Caco-2 (cell line): ENCODE data around the gene FBXO28. TPM values are rescaled to one million over a fixed set of nuclear protein-coding genes. Genes with fewer than 3 reads are reported as not detected.

Experiments used
- BruUV-seq: library from RNA; stranded (reverse); fragments of 400-500 nt; replicated peaks from 2 replicates; lab custom pipeline; 2021; lab: Mats Ljungman, UMichigan
- CTCF ChIA-PET: fragments of 300-600 bp; sonication (Branson Sonifier 250); formaldehyde crosslinking; loops from one replicate; lab custom pipeline; 2022; ENCODE audit warnings: antibody characterized with exemption; lab: Charles Lee
- POLR2A ChIA-PET: fragments of 300-600 bp; sonication (Branson Sonifier 250); formaldehyde crosslinking; loops from one replicate; lab custom pipeline; 2022; ENCODE audit warnings: antibody characterized with exemption; lab: Charles Lee
- DNase-seq, 2 experiments: peaks; one replicate each; pipeline versions ENCODE4 v3.0.0 to v3.0.0-alpha.2; 2020 to 2022
- H3K27me3 ChIP-seq: replicated peaks from 2 replicates; pipeline ENCODE4 v1.6.0; 2011; ENCODE audit warnings: low read length; ENCODE audit not compliant: control insufficient read depth, insufficient read depth
- H3K36me3 ChIP-seq: 2 replicates; pipeline ENCODE4 v1.5.1; 2011; ENCODE audit warnings: low read length; ENCODE audit not compliant: control insufficient read depth, insufficient read depth
- H3K4me1 ChIP-seq: fragments of 250-450 bp; sonication (Bioruptor Pico); 2 replicates; pipeline ENCODE4 v1.5.1; 2020; ENCODE audit warnings: mild to moderate bottlenecking
- H3K4me3 ChIP-seq: 2 replicates; pipeline ENCODE4 v1.5.1; 2011; ENCODE audit warnings: low read depth, mild to moderate bottlenecking, control low read depth, low read length
- H3K9me3 ChIP-seq: fragments of 250-450 bp; sonication (Bioruptor Pico); 2 replicates; pipeline ENCODE4 v1.5.1; 2020; ENCODE audit warnings: mild to moderate bottlenecking, moderate library complexity
- H3K27ac Mint-ChIP-seq: one replicate; pipeline ENCODE4 v1.8.0; 2022; ENCODE audit warnings: mixed read lengths; ENCODE audit not compliant: unreplicated experiment
- H3K27me3 Mint-ChIP-seq: one replicate; pipeline ENCODE4 v1.8.0; 2022; ENCODE audit warnings: mixed read lengths; ENCODE audit not compliant: insufficient read depth, unreplicated experiment
- H3K36me3 Mint-ChIP-seq: one replicate; pipeline ENCODE4 v1.8.0; 2022; ENCODE audit warnings: mild to moderate bottlenecking, mixed read lengths; ENCODE audit not compliant: insufficient read depth, unreplicated experiment
- H3K4me1 Mint-ChIP-seq: one replicate; pipeline ENCODE4 v1.8.0; 2022; ENCODE audit warnings: low read depth, mixed read lengths; ENCODE audit not compliant: unreplicated experiment
- H3K4me3 Mint-ChIP-seq: one replicate; pipeline ENCODE4 v1.8.0; 2022; ENCODE audit warnings: mild to moderate bottlenecking, moderate library complexity, mixed read lengths; ENCODE audit not compliant: unreplicated experiment
- H3K9me3 Mint-ChIP-seq: one replicate; pipeline ENCODE4 v1.8.0; 2022; ENCODE audit warnings: mixed read lengths; ENCODE audit not compliant: unreplicated experiment
- intact Hi-C: fragments of 100-400 bp; cut with micrococcal nuclease; formaldehyde crosslinking; loops from one replicate; pipeline ENCODE4 v1.10.0; 2022; ENCODE audit not compliant: unreplicated experiment
- total RNA-seq: library from RNA; stranded (reverse); gene quantifications from 2 replicates; pipeline ENCODE4 v1.2.3, GENCODE V29; 2022
- TF ChIP-seq, protein P1 (sequence below), 2 experiments: fragments of 200-600 bp in 1 of 2; IDR thresholded peaks; 1 replicate in 1 of 2; 2 replicates in 1 of 2; pipeline versions ENCODE4 v1.5.1 to v1.8.0; 2011 to 2022; ENCODE audit warnings: antibody characterized with exemption in 1 of 2, control low read depth in 1 of 2, inconsistent platforms in 1 of 2, low read depth in 1 of 2, low read length in 1 of 2, mild to moderate bottlenecking in 1 of 2, moderate library complexity in 1 of 2; ENCODE audit not compliant: insufficient read depth in 1 of 2, severe bottlenecking in 1 of 2, unreplicated experiment in 1 of 2

FBXO28 gene
- total RNA-seq, 1 experiment from 2014 or later = 31.3 TPM

DNA sequence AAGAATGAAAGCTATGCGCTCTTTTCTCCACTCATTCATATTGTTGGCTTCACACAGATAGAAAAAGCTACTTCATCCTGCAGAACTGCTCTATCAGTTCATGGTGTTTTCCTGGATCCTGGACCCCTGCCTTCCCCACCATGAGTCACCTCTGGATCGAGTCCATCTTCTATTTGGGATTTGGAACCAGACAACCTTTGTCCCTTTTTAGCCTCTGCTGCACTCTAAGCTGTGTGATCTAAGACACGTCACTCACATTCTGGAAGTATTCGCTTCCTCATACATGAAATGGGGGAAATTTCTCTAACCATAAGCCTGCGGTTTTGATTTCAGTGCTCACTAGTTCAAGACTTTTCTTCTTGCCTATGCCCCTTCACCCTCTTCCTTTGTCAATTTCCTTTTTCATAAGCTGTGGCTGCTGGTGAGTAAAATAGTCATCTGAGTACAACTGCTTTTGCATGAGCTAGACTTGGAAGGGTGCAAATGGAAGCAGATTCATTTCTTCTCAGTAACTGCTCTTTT lies 55.0 kb downstream of the FBXO28 start:
- intact Hi-C loops = no loop called here
- DNase-seq = no peak
- Histone ChIP-seq H3K4me1 (no peaks in the 10 kb centered on the region), H3K4me3 (no peak overlapping the region), H3K36me3 (no peaks in the 10 kb centered on the region), H3K27me3 (no peaks in the 10 kb centered on the region), H3K9me3 (no peaks in the 10 kb centered on the region)
- Mint-ChIP-seq H3K4me1 (peaks cover 14% of the 10 kb centered on the region), H3K4me3 (no peak overlapping the region), H3K27me3 (no peaks in the 10 kb centered on the region), H3K9me3 (no peaks in the 10 kb centered on the region), H3K36me3 (no peaks in the 10 kb centered on the region), H3K27ac (no peak overlapping the region)
- ChIA-PET CTCF (no interaction called here), POLR2A (no interaction called here)
- TF ChIP-seq, protein P1, sequence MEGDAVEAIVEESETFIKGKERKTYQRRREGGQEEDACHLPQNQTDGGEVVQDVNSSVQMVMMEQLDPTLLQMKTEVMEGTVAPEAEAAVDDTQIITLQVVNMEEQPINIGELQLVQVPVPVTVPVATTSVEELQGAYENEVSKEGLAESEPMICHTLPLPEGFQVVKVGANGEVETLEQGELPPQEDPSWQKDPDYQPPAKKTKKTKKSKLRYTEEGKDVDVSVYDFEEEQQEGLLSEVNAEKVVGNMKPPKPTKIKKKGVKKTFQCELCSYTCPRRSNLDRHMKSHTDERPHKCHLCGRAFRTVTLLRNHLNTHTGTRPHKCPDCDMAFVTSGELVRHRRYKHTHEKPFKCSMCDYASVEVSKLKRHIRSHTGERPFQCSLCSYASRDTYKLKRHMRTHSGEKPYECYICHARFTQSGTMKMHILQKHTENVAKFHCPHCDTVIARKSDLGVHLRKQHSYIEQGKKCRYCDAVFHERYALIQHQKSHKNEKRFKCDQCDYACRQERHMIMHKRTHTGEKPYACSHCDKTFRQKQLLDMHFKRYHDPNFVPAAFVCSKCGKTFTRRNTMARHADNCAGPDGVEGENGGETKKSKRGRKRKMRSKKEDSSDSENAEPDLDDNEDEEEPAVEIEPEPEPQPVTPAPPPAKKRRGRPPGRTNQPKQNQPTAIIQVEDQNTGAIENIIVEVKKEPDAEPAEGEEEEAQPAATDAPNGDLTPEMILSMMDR (IDR thresholded peaks at IDR 0.05; ENCODE audit: insufficient read depth in 1 of 2, low read depth in 1 of 2, low read length in 1 of 2, severe bottlenecking in 1 of 2, unreplicated experiment in 1 of 2) = no peak
- no TSS peak for BruUV-seq

GRCh38 chr1:224169718-224170270 lies 55.9 kb downstream of the FBXO28 start:
- H3K4me3 ChIP-seq = no peak overlapping the region
- H3K9me3 ChIP-seq = no peaks in the 10 kb centered on the region
- H3K27me3 ChIP-seq = no peaks in the 10 kb centered on the region
- H3K36me3 Mint-ChIP-seq = no peaks in the 10 kb centered on the region
- H3K4me3 Mint-ChIP-seq = no peak overlapping the region
- TF ChIP-seq, protein P1 (IDR thresholded peaks at IDR 0.05; ENCODE audit: insufficient read depth in 1 of 2, low read depth in 1 of 2, low read length in 1 of 2, severe bottlenecking in 1 of 2, unreplicated experiment in 1 of 2) = no peak
- no TSS peak for BruUV-seq
- peaks cover 14% of the 10 kb centered on the region for H3K4me1 Mint-ChIP-seq
- DNase-seq = no peak
- POLR2A ChIA-PET = no interaction called here
- no peaks in the 10 kb centered on the region for H3K4me1 ChIP-seq
- intact Hi-C loops = loop anchor here (1.0 kb wide), 1 partner anchor 164 kb away; no protein-coding TSS in a partner anchor
- no peaks in the 10 kb centered on the region for H3K27me3 Mint-ChIP-seq
- H3K9me3 Mint-ChIP-seq = no peaks in the 10 kb centered on the region
- no peaks in the 10 kb centered on the region for H3K36me3 ChIP-seq
- CTCF ChIA-PET = no interaction called here
- H3K27ac Mint-ChIP-seq = no peak overlapping the region

DNA sequence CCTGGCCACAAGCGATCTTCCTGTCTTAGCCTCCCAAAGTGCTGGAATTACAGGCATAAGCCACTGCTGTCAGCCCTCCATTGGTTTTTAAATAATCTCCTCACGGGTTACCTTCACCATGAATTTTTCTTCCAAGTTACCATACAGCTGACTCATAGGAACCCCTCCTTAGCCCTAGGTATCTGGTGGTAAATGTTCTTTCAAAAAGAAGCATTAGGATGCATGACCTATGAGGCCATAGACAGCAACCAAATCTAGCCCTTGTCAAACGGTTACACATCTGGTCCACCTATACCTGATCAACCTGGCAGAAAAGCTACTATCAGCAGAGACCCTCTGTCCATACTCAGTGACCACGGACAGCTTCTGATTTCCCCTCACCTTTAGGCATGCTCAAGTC lies 56.4 kb downstream of the FBXO28 start:
- Histone ChIP-seq H3K36me3 (no peaks in the 10 kb centered on the region), H3K4me1 (no peaks in the 10 kb centered on the region), H3K9me3 (no peaks in the 10 kb centered on the region), H3K27me3 (no peaks in the 10 kb centered on the region), H3K4me3 (no peak overlapping the region)
- H3K9me3 Mint-ChIP-seq = no peaks in the 10 kb centered on the region
- no peaks in the 10 kb centered on the region for H3K36me3 Mint-ChIP-seq
- ChIA-PET CTCF (no interaction called here), POLR2A (no interaction called here)
- H3K27me3 Mint-ChIP-seq = no peaks in the 10 kb centered on the region
- TF ChIP-seq, protein P1 (IDR thresholded peaks at IDR 0.05; ENCODE audit: insufficient read depth in 1 of 2, low read depth in 1 of 2, low read length in 1 of 2, severe bottlenecking in 1 of 2, unreplicated experiment in 1 of 2) = no peak
- H3K4me1 Mint-ChIP-seq = peaks cover 14% of the 10 kb centered on the region
- DNase-seq = no peak
- no peak overlapping the region for H3K4me3 Mint-ChIP-seq
- intact Hi-C loops = loop anchor here (1.0 kb wide), 1 partner anchor 163 kb away; no protein-coding TSS in a partner anchor
- no peak overlapping the region for H3K27ac Mint-ChIP-seq
- no TSS peak for BruUV-seq
